Suppressor macrophage (primary cell): Measurements from ENCODE around the gene ELL2.

Source experiments
- DNase-seq, 4 experiments: peaks; one replicate each; pipeline ENCODE4 v3.0.0-alpha.2; 2020 to 2022
- total RNA-seq, 17 experiments: gene quantifications; one replicate each; lab custom pipeline; 2026; ENCODE audit warnings: mixed read lengths in 6 of 17, inconsistent platforms in 3 of 17; lab: John Stamatoyannopoulos, UW

Gene ELL2
- 84.5 to 206 (median 102) reads per million in 17 experiments for total RNA-seq

DNA sequence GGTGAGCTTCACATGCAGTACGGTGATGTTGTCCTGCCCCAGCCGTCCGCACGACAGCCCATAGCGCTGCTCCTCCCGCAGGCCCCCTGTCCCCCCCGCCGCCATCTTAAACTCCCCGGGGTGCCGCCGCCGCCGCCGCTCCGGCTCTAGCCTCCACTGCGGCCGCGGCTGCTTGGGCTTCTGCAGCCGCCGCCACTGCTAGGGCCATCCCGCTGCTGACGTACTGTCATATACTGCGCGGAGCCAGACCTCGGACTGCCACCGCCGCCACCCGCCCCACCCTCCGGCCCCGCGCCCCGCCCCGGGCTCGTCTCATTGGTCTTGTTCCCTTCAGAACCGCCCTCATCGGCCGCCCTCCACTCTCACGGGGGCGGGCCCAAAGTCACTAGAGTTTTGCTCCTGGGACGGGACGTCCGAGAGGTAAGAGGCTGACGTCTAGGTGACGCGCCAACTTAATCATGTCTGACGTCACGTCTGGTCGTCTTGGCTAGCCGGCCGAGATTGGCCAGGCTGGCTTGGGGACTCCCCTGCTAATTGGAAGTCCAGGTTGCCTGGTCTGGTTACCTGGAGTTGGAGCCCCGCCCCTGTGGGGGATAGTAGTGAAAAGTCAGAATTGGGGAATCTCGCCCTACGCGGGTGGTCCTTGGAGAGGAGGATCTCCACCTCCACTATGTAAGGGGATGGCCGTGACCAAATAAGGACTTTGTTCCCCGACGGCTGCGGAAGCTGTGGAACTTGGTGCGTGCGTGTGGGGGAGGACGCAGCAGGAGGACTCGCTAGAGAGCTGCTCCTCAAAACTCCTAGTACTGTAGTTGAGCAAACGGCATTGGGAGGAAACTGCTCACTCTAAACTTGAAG, at the start of gene ELL2:
TSS of gene ELL2 (minus strand) at position 235 of the 858 bp plus-strand sequence. CDS start at position 105, 130 bp downstream.
- DNase-seq, result peak; percentile 98 to 100 (median 99)

DNA sequence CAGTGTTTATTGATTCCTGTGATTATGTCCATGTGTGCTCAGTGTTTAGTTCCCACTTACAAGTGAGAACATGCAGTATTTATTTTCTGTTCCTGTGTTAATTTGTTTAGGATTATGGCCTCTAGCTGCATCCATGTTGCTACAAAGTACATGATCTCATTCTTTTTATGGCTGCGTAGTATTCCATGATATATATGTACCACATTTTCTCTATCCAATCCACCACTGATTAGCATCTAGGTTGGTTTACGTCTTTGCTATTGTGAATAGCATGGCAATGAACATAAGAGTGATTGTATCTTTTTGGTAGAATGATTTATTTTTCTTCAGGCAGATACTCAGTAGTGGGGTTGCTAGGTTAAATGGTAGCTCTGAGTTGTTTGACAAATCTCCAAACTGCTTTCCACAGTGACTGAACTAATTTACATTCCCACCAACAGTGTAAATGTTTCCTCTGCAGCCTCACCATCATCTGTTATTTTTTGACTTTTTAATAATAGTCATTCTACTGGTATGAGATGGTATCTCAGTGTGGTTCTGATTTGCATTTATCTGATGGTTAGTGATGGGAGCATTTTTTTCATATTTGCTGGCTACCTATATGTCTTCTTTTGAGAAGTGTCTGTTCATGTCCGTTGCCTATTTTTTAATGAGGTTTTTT, 47.5 kb upstream of the ELL2 start:
- DNase-seq, result no peak

DNA sequence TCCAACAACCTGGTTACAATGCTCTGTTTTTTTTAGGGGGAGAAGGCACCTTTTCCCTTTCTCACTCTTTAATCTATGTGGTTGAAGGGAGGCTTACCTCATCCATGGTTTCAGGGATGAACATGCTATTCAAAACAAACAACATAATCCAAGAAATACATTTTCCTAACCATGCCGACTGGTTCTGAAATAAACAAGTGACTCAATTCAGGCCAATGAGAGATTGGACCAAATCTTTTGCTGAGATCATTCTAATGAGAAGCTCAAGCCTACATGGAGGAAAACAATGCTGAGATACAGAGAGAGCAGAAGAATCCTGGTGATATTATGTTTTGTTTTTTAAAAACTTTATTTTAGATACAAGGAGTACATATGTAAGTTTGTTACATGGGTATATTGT, 46.8 kb upstream of the ELL2 start:
- DNase-seq, result no peak

DNA sequence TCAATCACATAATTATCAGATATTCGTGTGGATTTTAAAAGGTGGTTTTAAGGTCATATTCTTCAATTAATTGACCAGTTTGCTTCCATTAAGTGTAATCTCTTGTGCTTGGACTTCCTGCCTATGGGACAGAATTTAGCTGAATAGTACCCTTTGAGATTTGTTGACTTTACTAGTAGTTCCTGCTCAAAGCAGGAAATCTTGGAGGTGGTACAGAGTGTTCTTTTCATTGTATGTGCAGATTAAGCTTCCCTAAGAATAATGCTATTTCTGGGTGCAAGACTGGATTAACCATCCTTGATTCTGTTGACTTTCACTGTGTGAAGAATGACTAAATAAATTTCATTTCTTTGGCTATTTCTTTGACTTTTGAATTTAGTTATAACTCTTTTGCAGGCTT, 45.4 kb upstream of the ELL2 start:
- no peak for DNase-seq

DNA sequence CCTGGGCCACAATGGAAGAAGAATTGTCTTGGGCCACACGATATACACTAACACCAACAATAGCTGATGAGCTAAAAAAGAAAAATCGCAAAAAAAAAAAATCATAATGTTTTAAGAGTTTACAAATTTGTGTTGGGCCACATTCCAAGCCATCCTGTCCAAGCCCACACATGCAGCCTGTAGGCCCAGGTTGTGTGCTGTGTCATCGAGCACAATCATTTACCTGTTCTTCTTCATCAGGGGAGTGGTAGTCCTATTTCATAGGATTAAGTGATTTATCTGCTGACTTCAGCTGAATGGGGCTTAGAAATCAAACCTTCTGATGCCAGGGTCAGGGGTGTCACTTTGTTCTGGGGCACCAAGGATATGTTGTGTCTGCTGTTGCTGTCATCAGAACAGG, 44.6 kb upstream of the ELL2 start:
- no peak for DNase-seq

DNA sequence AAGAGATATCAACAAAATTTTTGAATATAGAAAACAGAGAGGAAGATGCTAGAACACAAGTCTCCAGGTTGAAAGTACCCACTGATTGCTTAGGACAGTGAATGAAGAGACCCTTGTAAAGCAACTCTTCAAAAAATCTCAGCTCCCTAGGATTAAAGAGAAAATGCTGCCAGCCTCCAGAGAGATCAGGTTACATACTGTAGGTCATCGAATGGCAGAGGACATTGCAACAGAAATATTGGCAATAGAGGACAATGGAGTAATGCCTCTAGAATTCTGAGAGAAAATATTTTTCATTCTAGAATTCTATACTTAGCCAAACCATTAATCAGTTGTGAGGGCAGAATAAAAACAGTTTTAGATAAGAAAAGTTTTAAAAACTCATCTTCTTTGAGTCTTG, 43.1 kb upstream of the ELL2 start:
- no peak for DNase-seq

DNA sequence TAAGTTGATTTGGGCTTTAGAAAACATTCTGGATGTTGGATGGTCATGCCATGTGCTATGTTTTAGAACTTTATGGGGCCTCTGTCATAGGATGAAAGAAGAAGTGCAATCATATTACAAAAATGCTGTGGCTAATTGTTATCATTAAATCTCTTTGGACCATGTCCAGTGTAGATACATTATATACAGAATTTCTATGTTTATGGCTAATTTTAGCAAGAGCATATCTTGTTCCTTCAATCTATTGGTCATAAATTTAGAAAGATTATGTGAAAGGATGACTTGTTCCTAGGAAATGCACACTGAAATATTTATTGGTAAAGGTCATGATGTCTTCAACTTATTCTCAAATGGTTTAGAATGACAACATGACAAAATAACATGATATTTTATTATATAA, 42.4 kb upstream of the ELL2 start:
- no peak for DNase-seq

DNA sequence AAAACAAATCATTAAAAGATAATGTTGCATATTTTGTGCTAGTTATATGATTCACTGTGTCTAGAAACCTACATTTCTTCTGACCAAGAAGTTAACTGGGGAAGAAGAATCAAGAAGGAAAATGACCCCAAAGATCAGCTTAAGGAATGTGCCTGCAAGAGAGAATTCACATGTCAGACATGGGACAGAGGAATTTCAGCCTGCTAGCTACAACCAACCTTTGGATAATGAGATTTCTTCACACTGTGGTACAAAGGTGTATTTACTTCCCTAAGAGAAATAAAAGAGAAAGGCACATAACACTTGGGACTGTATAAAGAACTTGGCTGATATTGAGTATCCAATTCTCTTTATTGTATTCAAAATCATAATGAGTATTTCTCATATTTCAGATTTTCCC, 39.6 kb upstream of the ELL2 start:
- no peak for DNase-seq

DNA sequence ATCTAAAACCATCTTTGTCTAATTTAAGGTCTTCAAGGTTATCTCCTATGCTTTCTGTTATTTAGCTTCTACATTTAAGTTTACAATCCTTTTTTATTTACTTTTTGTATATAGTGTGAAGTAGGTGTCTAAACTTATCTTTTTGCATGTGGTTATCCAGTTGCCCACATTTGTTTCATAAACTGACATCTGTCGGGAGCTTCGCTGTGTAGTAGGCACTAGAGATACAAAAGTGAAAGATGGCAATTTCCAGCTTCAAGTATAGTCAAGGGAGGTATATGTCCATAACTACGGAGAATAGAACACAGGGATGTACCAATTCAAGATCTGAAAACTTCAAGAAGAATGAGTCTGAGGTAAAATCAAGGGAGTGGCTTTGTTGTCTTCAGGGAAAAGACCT, 38.7 kb upstream of the ELL2 start:
- no peak for DNase-seq

DNA sequence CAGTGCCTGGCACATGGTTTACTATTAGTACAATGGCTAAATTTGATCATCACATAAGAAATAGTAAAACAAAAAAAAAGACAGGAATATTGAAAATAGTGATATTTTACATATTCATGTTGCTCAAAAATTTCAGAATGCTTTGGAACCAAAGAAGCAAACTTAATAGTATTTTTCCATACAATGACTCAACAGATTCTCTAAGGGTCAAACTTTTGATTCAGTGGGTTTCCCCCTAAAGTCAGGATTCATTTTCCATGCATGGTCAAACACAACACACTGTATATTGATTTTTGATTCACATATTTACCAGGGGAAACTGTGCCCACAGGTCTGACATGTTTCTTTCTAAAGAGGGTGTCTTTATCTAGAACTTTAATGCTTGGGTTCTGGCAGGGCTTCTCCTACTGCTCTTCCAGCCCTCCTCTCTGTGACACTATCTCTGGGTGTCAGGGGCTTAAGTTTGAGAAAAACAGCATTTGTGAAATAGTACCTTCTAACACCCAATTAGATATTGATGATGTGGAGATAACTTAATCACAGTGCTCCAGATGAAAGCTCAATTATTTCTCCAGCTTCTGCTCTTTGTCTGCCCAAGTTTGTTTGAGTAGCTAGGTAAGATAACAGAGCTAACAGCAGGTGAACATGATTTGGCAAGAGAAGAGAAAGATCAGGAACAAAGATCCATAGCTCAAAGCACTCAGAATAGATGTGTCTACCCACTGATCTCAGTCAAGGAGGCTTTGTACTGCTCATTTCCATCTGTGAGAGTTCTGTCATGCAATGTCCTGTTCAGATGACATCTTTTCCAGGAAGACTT, 35.5 kb upstream of the ELL2 start:
- no peak for DNase-seq

DNA sequence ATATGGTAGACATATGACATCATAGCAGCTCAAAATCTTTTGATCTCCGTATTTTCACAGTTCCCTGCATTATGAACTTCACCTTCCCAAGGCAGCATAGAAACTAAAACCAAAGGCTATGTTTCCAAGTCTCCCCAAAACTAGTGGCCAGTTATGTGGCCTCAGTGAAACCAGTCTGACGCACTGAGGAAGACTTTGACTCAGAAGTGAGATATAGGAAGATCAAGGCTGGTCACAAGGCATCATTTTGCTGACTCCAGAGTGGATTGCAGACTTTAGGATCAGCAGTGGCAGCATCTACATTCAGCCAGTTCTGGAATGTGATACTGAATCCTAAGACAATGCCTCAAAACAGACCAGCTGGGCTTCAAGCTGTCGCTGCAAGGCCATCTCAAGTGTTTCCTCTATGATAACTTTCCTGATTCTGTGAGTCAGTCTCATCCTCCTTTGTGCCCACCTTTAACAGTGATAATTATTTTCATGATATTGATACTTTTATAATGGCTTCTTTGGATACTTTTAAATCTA, 34.4 kb upstream of the ELL2 start:
- DNase-seq, result no peak

DNA sequence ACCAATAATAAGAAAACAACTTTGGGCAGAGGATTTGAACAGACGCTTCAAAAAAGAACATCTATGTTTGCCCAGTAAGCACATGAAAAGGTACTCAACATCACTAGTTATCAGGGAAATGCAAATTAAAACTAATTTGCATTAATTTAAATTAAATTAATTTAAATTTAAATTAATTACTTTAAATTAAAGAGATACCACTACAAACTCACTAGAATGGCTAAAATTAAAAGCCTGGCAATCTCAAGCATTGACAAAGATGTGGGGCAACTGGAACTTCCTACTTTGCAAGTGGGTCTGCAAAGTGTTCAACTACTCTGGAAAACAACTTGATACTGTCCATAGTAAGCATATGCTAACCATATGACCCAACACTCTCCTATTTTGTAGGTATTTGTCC, 32.1 kb upstream of the ELL2 start:
- DNase-seq, result no peak

DNA sequence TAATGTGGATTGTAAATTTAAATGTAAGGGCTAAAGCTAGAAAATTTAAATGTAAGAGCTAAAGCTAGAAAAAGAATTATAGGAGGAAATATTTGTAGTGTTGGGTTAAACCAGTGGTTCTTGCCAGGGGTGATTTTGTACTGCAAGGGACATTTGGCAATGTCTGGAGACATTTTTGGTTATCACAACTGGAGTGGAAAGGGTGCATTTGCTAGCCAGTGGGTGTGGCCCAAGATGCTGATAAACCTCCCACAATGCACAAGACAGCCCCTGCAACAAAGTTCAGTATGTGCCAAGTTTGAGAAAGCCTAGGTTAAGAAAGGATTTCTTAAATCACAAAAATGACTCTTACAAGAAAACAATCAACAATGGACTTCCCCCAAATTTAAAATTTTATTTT, 31.6 kb upstream of the ELL2 start:
- DNase-seq, result no peak

DNA sequence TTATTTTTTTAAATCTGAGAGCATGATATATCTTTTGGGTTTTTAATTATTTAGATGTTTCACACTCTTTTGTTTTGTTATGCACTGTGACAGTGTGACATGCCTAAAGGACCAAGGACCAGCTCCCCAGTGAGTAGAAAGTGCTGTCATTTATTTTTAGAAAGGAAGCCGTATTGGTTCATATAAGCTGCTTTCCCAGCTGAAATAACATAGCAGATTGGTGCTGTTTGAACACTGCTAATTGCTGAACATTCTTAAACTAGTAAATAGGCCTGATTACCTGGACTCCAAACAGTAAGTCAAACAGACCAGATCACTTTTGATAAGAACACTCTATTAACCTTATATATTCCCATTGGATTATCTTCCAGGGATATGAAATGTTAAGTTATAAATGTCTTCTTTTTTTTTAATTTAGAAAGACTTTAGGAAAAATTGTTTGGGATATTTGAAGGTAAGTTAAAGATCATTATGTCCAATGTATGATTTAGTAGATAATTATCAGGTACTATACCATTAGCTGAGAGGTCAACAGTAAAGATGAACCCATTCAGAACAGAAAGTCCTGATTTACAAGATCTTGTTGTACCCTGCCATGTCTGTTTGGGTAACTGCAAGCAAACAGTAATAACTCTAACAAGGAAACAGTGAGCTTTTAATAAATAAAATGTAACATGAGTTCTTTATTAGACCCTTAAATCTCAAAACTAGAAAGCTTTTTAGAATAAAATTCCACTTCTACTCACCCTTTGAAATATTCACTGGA, 27.8 kb upstream of the ELL2 start:
- no peak for DNase-seq

DNA sequence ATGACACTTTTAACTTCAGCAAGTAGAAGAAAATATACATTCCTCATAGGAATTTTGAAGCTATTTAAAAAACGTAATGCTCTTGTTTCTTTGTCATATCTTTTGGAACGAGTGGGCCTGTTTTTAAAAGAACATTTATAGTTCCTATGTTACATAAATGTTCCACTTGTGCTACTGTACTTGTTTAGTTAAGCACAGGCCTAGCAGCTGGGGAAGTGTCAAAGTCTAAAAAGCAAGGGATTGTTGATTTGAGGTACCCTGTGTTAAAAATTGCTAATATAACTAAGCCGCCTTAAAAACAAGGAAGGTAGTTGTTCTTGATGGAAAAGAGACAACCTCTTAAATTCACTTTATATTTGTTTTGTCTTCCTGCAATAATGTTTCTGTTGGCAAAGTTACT, 27.2 kb upstream of the ELL2 start:
- no peak for DNase-seq

DNA sequence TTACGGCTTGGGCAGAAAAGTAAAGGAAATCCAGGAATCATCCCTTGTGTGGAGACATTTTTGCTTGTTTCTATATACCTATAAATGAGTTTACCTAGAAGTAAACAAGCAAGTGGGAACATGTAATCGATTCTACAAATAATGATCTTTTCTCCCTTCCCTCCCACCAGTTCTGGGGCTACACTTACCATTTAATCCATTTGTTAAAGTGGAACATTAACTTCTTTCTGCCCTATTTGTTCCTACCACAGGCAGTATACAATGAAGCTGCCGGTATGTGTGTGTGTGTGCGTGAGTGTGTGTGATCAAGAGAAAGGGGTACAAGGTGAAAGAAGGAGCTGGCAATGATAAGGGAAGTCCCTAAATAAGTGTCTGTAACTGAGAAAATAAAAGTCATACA, 26.4 kb upstream of the ELL2 start:
- DNase-seq, result no peak

DNA sequence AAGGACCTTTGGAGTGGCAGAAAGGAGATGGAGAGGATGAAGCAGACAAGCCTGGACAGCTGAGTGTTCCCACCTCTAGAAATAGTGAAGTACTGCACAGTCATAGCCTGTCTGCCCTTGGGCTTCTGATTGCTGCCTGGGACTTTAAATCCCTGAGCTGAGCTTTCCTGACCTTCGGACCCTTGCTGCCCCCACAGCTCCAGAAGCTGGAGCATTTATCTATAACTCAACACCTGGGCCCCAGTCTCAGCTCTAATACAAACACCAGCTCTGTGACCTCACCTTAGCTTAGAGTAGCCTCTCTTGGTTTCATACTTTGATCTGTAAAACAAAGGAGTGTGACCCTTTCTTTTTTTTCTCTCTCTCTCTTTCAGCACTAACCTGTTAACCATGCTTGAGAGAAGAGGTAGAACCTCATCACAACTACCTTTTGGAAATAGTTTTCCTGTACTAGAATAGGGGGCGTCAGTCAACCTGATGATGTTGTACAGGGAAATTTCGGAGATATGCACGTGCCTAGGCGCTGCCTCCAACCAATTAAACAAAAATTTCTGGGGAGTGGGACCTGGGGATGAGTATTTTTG, 25.4 kb upstream of the ELL2 start:
- no peak for DNase-seq

DNA sequence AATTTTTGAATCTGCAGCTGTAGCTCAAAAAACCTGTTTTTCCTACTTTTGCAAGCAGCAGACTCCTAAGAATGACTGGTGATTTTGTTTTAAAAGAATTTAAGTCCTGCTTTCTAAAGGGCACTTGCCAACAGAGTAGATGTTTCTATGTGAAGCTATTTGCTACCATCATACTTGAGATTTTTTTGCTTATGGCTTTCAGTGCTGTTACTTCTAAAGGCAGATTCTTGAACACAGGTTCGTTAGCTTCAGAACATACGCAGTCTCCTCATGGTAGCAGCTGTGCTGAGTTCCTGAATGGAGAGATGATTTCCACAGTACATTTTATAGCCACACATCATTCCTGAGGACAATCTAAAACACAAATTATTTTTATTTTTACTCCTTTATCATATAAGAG, 24.4 kb upstream of the ELL2 start:
- DNase-seq, result no peak

DNA sequence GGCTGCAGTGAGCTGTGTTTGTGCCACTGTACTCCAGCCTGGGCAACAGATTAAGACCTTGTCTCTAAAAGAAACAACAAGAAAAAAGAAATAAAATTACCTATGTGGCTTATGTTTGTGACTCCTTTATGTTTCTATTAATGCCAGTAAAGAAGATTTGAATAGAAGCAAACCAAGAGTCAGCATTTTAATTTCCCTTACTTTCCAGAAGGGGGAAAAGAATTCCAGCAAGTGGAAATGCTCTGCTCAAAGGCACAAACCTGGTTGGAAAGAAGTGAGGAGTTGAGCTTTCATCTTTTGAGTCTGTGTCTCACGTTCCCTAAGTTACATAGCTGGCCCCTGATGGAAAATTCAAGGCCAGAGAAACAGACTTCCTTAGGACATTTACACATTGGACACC, 23.6 kb upstream of the ELL2 start:
- DNase-seq, result no peak

DNA sequence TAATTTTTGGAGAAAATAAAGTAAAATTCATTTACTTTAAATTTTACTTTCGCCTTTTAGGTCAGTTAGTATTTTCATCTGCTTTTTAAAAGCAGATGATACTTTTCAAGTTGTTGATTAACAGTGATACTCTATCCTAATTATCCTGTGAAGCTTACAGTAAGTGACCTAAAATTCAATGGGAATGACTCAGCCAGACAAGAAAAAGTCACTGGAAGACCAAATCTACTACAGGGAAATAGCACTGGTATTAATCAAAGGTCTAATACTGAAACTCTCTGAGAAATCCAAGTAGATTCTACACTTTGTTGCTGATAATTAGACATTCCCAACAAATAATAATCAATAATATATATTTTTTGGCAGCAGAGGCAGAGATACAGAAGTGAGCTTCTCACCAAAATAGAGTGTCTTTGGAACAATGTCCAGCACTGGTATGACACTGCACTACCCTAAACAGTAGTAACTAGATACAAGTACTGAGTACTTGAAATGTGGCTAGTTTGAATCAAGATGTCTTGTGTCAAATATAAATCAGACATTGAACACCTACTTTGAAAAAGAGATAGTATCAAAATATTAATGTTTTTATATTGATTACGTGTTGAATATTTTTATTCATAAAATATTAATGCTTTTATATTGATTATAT, 22.8 kb upstream of the ELL2 start:
- no peak for DNase-seq

DNA sequence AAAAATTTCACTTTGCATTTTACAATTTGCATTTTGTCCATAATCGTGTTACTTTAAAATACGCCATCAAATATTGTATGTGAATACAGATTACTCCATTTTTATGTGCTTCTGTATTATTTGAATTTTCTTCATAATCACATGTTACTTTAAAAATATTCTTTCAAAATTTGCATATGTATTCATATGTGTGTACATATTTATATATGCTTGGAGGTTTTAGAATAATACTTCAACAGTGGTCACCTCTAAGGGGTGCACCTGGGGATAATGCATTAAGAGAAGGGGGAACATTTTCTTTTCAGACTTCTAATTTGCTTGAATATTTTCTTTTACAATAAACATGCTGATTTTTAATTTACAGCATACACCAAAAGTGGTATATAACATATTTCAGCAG, 21.9 kb upstream of the ELL2 start:
- DNase-seq, result no peak
